Loucy (cell line): Measurements from ENCODE around the gene XRCC1.

ENCODE experiments used
- H2AFZ ChIP-seq: fragments of 200-600 bp; sonication (generic); 2 replicates; pipeline ENCODE4 v1.6.0; 2016; ENCODE audit warnings: antibody characterized with exemption, mild to moderate bottlenecking, low read length, moderate library complexity
- H3F3A ChIP-seq: fragments of 200-600 bp; 2 replicates; pipeline ENCODE4 v1.6.0; 2016; ENCODE audit warnings: antibody characterized with exemption, low read depth, mild to moderate bottlenecking
- H3K27me3 ChIP-seq: fragments of 200-600 bp; sonication (generic); 2 replicates; pipeline ENCODE4 v1.6.1; 2014; ENCODE audit warnings: low read length, mild to moderate bottlenecking; ENCODE audit not compliant: insufficient read depth, poor library complexity, severe bottlenecking
- H3K36me3 ChIP-seq: fragments of 200-600 bp; sonication (generic); 2 replicates; pipeline ENCODE4 v1.6.1; 2016; ENCODE audit warnings: low read length; ENCODE audit not compliant: insufficient read depth
- H3K4me1 ChIP-seq: fragments of 200-600 bp; sonication (generic); 2 replicates; pipeline ENCODE4 v1.5.1; 2014; ENCODE audit warnings: low read length, mild to moderate bottlenecking; ENCODE audit not compliant: insufficient read depth, poor library complexity, severe bottlenecking
- H3K4me2 ChIP-seq: fragments of 200-600 bp; sonication (generic); 2 replicates; pipeline ENCODE4 v1.6.0; 2014; ENCODE audit warnings: antibody characterized with exemption, low read length, low read depth, mild to moderate bottlenecking; ENCODE audit not compliant: poor library complexity, severe bottlenecking
- H3K4me3 ChIP-seq: fragments of 200-600 bp; sonication (generic); 2 replicates; pipeline ENCODE4 v1.5.1; 2014; ENCODE audit warnings: low read length, mild to moderate bottlenecking, mixed read lengths; ENCODE audit not compliant: poor library complexity, severe bottlenecking
- H3K79me2 ChIP-seq: fragments of 200-600 bp; sonication (generic); 2 replicates; pipeline ENCODE4 v1.6.1; 2014; ENCODE audit warnings: low read length; ENCODE audit not compliant: insufficient read depth
- H3K9ac ChIP-seq: fragments of 200-600 bp; sonication (generic); 2 replicates; pipeline ENCODE4 v1.6.0; 2014; ENCODE audit warnings: mild to moderate bottlenecking, low read depth, low read length, moderate library complexity; ENCODE audit not compliant: poor library complexity, severe bottlenecking
- H3K9me2 ChIP-seq: fragments of 200-600 bp; sonication (generic); replicated peaks from 2 replicates; pipeline ENCODE4 v1.6.1; 2016; ENCODE audit warnings: low read depth, low read length, mixed read lengths
- H3K9me3 ChIP-seq: fragments of 200-600 bp; sonication (generic); 2 replicates; pipeline ENCODE4 v1.6.1; 2014; ENCODE audit warnings: mild to moderate bottlenecking, antibody characterized with exemption, low read length, low read depth; ENCODE audit not compliant: insufficient read depth
- H4K20me1 ChIP-seq: fragments of 200-600 bp; sonication (generic); 2 replicates; pipeline ENCODE4 v1.6.0; 2014; ENCODE audit warnings: antibody characterized with exemption, low read length, mild to moderate bottlenecking; ENCODE audit not compliant: insufficient read depth, poor library complexity, severe bottlenecking
- EZH2phosphoT487 ChIP-seq: fragments of 200-600 bp; IDR thresholded peaks from 2 replicates; pipeline ENCODE4 v1.6.1; 2018; ENCODE audit warnings: antibody characterized with exemption, mild to moderate bottlenecking, moderate library complexity, borderline replicate concordance
- TF ChIP-seq, protein P1 (sequence below): fragments of 200-600 bp; sonication (generic); conservative IDR thresholded peaks from 2 replicates; pipeline ENCODE4 v1.5.1; 2014; ENCODE audit warnings: mild to moderate bottlenecking, antibody characterized with exemption, low read length

The XRCC1 gene

DNA sequence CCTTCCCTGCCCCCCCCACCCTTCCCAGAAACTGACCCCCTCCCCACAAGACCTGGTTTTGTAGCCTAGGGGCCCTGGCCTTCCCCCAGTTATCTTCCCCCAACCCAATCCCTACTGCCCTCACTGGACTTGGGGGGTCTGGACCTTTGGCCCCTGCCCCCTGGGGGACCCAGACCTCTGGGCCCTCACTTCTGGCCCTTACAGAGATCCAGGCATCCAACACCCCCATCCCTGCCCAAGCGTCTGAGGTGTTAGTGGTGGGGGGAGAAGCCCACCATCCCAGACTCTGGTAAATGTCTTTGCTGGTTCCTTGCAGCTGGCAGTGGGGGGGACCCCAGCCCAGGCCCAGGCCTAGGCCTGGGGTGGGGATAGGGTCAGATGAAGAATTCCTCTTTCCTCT lies 47.6 kb upstream of the XRCC1 start:
- Histone ChIP-seq H3K79me2 (peaks cover 26% of the 10 kb centered on the region), H3K4me3 (no peak overlapping the region)
- TF ChIP-seq, protein P1, sequence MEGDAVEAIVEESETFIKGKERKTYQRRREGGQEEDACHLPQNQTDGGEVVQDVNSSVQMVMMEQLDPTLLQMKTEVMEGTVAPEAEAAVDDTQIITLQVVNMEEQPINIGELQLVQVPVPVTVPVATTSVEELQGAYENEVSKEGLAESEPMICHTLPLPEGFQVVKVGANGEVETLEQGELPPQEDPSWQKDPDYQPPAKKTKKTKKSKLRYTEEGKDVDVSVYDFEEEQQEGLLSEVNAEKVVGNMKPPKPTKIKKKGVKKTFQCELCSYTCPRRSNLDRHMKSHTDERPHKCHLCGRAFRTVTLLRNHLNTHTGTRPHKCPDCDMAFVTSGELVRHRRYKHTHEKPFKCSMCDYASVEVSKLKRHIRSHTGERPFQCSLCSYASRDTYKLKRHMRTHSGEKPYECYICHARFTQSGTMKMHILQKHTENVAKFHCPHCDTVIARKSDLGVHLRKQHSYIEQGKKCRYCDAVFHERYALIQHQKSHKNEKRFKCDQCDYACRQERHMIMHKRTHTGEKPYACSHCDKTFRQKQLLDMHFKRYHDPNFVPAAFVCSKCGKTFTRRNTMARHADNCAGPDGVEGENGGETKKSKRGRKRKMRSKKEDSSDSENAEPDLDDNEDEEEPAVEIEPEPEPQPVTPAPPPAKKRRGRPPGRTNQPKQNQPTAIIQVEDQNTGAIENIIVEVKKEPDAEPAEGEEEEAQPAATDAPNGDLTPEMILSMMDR, result no peak
- no peak for TF ChIP-seq EZH2phosphoT487

DNA sequence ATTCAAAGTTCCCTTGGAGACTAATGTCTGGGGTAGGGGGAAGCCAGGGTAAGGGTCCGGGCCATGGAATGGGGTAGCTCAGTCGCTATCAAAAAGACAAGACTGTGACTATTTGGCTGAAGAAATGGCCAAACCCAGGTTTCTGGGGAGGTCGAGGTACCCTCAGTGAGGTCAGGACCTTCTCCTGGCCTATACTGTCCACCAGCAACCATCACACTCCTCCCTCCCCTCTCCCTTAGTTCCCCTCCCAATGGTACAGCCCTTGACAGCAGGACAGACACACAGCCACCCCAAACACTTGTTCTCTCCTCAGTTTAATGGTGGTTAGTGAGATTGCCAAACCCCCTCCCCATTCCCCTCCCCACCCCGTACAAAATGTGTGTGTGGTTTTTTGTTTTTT lies 46.7 kb upstream of the XRCC1 start:
- Histone ChIP-seq H3K27me3 (no peaks in the 10 kb centered on the region), H3K4me1 (peaks cover 24% of the 10 kb centered on the region), H3K9me2 (no peaks in the 10 kb centered on the region), H3K36me3 (no peaks in the 10 kb centered on the region), H2AFZ (no peak overlapping the region), H3F3A (no peaks in the 10 kb centered on the region; the same call in 1 of the 2 replicates), H3K4me3 (no peak overlapping the region), H3K9me3 (no peaks in the 10 kb centered on the region), H3K4me2 (no peak overlapping the region), H4K20me1 (peaks cover 14% of the 10 kb centered on the region), H3K9ac (no peak overlapping the region), H3K79me2 (peaks cover 34% of the 10 kb centered on the region)
- no peak for TF ChIP-seq EZH2phosphoT487
- TF ChIP-seq, protein P1, result no peak

More for the DNA sequence above, 47.6 kb upstream of the XRCC1 start:
- H4K20me1 ChIP-seq, result peaks cover 11% of the 10 kb centered on the region
- H3K4me2 ChIP-seq, result no peak overlapping the region
- H3K9me3 ChIP-seq, result no peaks in the 10 kb centered on the region
- no peaks in the 10 kb centered on the region for H3K36me3 ChIP-seq
- H2AFZ ChIP-seq, result no peak overlapping the region
- no peaks in the 10 kb centered on the region for H3K27me3 ChIP-seq
- H3K9me2 ChIP-seq, result no peaks in the 10 kb centered on the region
- no peak overlapping the region for H3K9ac ChIP-seq
- peaks cover 21% of the 10 kb centered on the region for H3K4me1 ChIP-seq
- no peaks in the 10 kb centered on the region; the same call in 1 of the 2 replicates for H3F3A ChIP-seq

DNA sequence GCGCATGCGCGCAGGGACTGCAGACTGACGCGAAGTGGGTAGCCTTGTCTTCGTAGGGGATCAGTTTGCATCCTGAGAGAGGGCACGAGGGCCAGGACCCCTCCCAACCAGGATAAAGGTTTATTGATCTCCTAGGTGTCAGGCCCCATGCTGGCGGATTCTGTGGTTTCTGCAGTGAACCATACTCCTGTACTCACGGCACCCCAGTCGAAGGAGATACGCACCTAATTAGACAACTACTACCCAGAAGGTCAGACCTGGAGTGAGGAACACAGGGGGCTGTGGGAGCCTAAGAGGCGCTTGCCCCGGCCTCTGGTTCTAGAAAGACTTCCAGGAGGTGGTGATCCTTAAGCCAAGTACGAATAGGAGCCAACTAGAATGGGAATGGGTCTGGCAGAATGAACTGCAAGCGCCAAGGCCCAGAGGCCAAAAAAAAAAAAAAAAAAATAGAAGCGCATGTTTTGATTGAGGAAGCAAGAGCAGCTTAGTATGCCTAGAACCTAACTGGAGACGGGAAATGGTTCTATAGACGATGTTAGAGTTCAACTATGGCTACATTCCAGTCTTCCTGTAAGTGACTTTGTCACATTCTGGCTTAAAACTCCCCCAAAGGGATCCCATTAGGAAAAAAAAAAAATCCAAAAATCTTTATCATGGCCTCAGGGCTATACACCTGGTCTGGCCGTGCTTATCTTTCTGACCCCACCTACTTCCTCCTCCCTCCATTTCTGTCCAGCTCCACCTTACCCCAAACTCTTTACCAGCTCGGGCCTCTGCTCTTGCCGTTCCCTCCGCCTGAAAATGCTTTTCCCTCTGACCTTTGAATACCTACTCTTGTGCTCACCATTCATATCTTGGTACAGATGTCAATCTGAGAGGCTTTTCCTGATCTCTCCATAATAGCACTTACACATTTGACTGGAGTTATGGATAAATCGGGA lies 45.0 kb upstream of the XRCC1 start:
- no peak for TF ChIP-seq EZH2phosphoT487
- TF ChIP-seq, protein P1, result no peak
- no peaks in the 10 kb centered on the region for H3K9me3 ChIP-seq
- H2AFZ ChIP-seq, result peak overlapping the region; percentile 95
- no peaks in the 10 kb centered on the region; the same call in 1 of the 2 replicates for H3F3A ChIP-seq
- peaks cover 32% of the 10 kb centered on the region for H3K4me1 ChIP-seq
- H3K36me3 ChIP-seq, result no peaks in the 10 kb centered on the region
- peak overlapping the region; percentile 83 for H3K4me3 ChIP-seq
- no peaks in the 10 kb centered on the region for H3K9me2 ChIP-seq
- H3K9ac ChIP-seq, result peak overlapping the region; percentile 95
- peak overlapping the region; percentile 97 for H3K4me2 ChIP-seq
- peaks cover 30% of the 10 kb centered on the region for H4K20me1 ChIP-seq
- peaks cover 51% of the 10 kb centered on the region for H3K79me2 ChIP-seq
- H3K27me3 ChIP-seq, result no peaks in the 10 kb centered on the region
